GM19324 (cell line): ENCODE measurements around the gene ZNF343.

Source experiments
- ATAC-seq: cut with Tn5 transposase; IDR thresholded peaks from one replicate; pipeline ENCODE4 v1.9.1; 2021; ENCODE audit warnings: mild to moderate bottlenecking, moderate library complexity; ENCODE audit not compliant: unreplicated experiment, low FRiP score

The ZNF343 gene

DNA sequence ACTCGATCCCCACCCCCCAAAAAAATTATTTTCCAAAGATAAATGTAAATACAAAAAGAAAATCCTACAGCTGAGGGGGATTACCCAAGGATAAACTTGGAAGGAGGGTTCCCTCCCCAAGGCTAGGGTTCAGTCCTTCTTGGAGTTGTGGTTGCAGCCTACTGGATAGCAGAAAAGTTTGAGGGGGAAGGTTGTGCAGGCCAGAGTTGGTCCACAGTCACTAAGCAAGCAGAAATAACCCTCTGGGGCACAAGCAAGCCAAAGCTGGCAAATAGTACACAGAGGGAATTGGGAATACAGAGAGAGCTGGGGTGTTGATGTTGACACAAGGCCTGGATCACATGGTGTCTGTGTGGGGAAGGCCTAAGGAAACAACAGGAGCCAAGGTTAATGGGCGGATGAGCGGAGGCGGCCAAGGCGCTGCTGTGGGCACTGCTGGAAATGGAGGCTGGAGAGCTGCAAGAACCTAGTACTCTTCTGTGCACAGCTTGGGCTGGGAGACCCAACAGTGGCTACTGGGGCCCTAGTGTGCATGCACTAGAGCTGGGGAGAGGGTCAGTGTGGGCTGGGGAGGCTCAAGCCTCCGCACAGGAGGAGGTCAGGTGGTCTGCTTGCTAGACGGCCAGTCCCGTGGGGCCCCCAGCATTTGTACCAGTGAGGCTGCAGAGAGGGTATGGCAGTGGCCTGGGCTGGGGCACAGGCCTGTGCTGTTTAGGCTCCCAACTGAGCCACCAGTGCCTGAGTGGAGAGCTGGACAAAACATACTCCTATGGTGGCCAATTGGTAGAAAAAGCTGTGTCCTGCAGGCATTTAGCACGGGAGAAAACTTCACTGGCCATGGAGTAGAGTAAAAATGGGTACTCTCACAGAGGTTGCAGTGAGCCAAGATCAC lies 32.6 kb downstream of the ZNF343 start:
- no peak for ATAC-seq

GRCh38 chr20:2473516-2473915 lies 35.2 kb downstream of the ZNF343 start:
- ATAC-seq = no peak

DNA sequence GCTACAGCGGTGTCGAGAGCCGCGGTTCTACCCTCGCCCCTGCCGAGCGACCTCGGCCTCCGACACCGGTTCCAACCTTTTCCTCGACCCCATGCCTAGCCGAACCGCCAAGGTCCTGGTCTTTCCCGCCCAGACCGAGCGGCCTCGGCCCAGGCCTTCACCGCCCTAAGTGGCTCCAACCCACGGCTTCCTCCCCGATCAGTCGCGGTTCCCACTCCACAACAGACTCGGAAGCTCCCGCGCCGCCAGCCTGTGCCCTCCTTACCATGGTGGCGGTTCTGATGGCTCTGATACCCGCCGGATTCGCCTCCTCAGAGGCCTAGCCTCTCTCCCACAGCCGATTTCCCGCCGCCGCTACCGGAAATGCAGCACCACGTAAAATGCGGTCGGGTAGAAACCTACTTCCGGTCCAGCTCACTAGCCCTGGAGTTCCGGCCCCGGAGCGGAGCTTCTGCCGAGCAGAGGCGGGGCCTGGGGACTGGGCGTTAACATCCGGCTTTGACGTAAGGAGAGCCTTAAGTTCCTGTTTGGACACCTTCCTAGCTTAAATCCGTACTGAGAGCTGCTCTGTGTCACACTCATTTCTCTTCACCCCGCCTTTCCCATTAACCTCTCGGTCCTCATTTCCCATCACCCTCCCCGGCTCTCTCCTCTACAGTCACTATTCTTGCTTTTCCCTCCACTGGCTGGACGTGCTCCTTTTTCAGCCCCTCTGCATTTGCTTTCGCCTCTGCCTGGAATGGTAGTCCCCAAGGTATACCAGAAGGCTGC lies 38.1 kb downstream of the ZNF343 start, which contains the start of gene SNRPB:
Gene SNRPB, minus strand, starts transcription at position 367 of the 771 bp plus-strand sequence. Its CDS starts 99 bp downstream, at position 268.
- peak; percentile 94 for ATAC-seq

DNA sequence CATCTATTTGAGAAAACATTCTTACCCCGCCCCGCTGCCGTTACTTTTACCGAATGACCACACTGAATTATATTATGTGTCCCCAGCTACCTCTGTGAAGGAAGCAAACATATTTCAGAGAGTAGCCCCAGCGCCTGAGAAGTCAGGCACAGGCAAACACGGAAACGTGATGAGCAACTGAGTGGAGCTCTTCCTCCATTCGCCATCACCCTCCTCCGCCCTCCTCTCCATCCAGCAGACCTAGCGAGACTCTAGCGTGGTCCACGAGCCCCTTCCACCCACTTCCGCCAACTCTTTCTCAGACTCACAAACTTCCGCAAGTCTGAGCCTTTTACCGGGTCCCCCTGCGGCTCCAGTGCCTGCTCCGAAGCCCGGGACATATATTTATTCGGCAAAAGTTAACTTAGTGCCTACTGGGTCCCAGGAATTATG lies 38.7 kb downstream of the ZNF343 start:
- peak; percentile 9 for ATAC-seq

DNA sequence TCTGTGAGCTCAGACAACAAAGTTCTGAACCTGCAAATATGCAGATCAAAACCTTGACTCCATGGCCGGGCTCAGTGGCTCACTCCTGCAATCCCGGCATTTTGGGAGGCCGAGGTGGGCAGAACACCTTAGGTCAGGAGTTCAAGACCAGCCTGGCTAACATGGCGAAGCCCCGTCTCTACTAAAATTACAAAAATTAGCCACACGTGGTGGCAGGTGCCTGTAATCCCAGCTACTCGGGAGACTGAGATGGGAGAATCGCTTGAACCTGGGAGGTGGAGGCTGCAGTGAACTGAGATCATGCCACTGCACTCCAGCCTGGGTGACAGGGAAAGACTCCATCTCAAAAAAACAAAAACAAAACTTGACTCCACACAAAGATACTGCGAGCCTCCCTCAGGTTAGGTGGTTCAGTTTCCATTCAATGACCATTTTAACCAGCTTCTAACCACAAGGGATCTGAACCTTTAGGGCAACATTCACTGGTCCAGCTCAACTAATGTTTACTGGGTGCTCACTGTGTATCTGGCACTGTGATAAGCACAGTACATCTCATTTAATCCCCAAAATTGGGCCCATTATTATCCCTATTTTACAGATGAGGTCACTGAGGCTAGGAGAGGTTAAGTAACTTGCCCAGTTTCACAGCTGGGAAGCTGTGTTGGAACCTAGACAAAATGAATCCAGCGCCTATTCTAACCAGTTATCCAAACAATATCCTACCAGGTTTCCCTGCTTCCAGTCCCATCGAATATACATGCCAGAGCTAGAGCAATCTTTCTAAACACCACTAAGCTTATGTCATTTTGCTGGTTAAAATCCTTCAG lies 39.9 kb downstream of the ZNF343 start:
- ATAC-seq = no peak

- no peak for ATAC-seq
Measured at GRCh38 chr20:2467412-2467811, 41.3 kb downstream of the ZNF343 start.

GRCh38 chr20:2465100-2465499 lies 43.6 kb downstream of the ZNF343 start:
- no peak for ATAC-seq

GRCh38 chr20:2463616-2464365 lies 44.9 kb downstream of the ZNF343 start:
- no peak for ATAC-seq

DNA sequence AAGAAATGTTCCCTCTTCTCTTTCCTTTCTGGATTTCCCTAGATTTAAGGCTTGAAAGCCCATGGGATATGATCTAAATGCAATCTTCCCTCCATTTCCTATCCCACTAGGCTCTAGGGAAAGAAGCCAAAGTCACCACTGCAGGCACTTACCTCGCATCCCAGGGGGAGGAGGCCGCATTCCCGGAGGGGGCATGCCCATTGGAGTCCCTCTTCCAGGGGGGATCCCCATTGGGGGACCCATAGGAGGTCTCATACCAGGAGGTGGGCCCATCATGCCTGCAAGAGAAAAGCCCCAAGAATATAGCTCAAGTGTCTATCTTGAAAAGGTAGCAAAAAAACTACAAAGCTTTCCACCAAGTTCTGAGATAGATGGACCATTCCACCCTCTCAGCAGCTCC lies 46.2 kb downstream of the ZNF343 start:
- ATAC-seq = no peak

GRCh38 chr20:2460752-2461424 lies 47.8 kb downstream of the ZNF343 start:
- no peak for ATAC-seq

DNA sequence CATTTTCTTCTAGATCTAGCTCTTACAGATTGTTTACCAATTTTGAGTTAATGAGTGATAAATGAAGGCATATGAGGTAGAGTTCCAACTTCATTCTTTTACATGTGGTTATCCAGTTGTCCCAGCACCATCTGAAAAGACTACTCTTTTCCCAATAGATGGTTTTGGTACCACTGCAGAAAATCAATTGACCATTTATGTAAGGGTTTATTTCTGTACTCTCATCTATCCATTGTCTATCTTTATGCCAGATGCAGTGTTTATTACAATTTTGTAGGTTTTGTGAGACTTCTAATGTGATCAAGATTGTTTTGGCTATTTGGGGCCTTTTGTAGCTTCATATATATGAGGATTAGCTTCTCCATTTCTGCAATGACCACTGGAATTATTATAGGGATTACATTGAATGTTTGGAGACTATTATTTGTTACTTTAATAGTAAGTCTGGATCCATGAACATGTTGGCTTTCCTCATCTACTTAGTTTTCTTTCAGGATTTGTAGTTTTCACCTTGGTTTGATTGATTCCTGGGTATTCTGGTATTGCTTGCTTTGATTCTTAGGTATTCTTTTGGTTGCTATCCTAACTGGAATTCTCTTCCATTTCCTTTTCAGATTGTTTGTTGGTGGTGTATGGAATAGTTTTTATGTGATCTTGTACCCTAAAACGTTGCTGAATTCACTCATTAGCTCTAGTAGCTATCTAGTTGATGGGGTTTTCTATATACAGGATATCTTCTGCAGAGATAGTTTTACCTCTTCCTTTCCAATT lies 48.5 kb downstream of the ZNF343 start:
- ATAC-seq = no peak

- ATAC-seq = no peak
Measured at GRCh38 chr20:2458919-2459499, 49.7 kb downstream of the ZNF343 start.

- ATAC-seq = no peak
Measured at GRCh38 chr20:2455771-2456497, 52.8 kb downstream of the ZNF343 start.

DNA sequence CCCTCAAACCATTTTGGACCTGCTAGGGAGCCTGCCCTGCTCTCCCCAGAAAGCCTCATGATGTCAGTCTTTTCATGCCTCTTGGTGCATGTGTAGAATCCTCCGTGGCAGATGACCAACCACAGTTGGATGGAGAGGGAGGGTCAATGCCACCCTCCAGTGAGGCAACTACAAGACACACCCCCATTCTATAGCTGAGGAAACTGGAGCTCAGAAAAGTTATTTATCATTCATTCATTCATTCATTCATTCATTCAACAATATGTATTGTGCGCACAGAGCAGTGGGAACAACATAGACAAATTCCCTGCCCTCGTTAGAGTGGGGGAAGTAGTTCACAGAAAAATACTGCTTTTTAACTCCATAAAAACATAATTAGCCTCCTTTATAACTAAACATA lies 54.9 kb downstream of the ZNF343 start:
- ATAC-seq = no peak

DNA sequence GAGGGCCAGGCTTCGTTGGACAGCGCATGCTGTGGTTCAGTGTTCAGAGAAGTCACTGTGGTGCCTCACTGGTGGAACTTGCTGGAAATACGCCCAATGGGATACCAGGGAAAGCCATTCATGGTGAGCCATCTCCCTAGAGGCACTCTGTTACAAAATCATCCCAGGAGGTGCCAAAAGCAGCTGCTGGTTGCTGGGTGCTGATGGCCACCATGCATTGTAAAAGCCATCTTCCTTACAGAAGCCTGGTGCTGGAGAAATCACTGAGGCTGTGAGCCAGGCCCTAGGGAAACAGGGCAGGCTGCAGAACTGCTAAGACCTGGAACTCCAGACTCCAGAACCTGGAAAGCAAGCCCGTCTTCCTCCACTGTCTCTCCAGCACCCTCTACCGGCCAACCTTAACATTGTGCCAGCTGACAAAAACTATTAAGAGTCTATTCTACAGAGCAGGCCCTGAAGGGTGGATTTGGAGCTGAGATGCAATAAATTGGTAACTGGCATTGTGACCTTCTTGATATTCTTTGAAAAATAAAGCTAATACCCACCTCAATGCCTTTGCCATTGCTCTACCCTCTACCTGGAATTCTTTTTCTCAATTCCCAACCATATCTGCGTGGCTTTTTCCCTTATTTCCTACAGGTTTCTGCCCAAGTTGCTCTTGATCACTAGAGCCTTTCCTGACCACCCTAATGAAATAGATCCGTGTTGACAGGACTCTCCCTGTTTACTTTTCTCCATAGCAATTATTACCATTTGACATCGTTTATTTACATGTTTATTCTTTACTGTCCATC lies 56.6 kb downstream of the ZNF343 start:
- ATAC-seq = no peak

DNA sequence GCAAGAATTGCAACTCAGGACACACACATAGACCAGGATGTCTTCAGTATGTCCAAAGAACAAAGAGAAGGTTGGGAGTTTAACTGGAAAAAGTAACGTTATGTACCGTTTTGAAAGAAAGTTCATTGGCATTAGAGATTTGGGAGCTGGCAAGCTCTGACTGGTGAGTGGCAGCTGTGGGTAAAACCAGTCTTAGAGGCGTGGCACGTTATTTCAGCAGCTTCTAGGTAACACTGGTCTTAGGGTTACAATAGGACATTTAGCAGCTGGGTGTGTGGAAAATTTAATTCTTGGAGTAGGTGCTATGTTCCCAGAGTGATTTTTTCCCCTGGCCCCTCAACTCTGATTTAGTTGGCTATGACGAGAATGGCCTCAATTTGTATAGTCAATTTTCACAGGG lies 57.3 kb downstream of the ZNF343 start:
- no peak for ATAC-seq

- ATAC-seq = no peak
Measured at GRCh38 chr20:2449386-2449785, 59.3 kb downstream of the ZNF343 start.
